Endothelial cell of umbilical vein (primary cell): ENCODE measurements around the gene GYS2. TPM values are rescaled to one million over a fixed set of nuclear protein-coding genes. Genes with fewer than 3 reads are reported as not detected.

Source experiments
- BruUV-seq: library from RNA; stranded (reverse); fragments of 400-500 nt; replicated peaks from 2 replicates; lab custom pipeline; 2021; lab: Mats Ljungman, UMichigan
- CTCF ChIA-PET: fragments of 300-600, 350-600 bp; sonication (Branson Sonifier 250); formaldehyde crosslinking; loops from one replicate; lab custom pipeline; 2021; ENCODE audit warnings: antibody characterized with exemption, inconsistent platforms; lab: Charles Lee
- POLR2A ChIA-PET: fragments of 300-600, 350-600 bp; sonication (Branson Sonifier 250); formaldehyde crosslinking; loops from one replicate; lab custom pipeline; 2021; ENCODE audit warnings: antibody characterized with exemption, inconsistent platforms; lab: Charles Lee
- DNase-seq: peaks from one replicate; pipeline ENCODE4 v3.0.0-alpha.2; 2011; ENCODE audit warnings: low read depth, low spot score
- FAIRE-seq: peaks from 2 replicates; lab custom pipeline; 2011; peaks lifted over from hg19 to GRCh38; lab: Jason Lieb, UNC
- H2AFZ ChIP-seq: 2 replicates; pipeline ENCODE4 v1.6.0; 2012; ENCODE audit warnings: low read depth, low read length, control low read depth, inconsistent platforms
- H3K27ac ChIP-seq: 2 replicates; pipeline ENCODE4 v1.5.1; 2011; ENCODE audit warnings: low read depth, mild to moderate bottlenecking, control low read depth, low read length, moderate library complexity; ENCODE audit not compliant: insufficient read depth
- H3K27me3 ChIP-seq, 2 experiments: 2 replicates each; pipeline versions ENCODE4 v1.6.0 to v1.6.1; 2011; ENCODE audit warnings: low read length in 2 of 2, mixed read lengths in 1 of 2; ENCODE audit not compliant: control insufficient read depth in 2 of 2, insufficient read depth in 2 of 2
- H3K36me3 ChIP-seq, 2 experiments: 2 replicates in 1 of 2; 3 replicates in 1 of 2; pipeline ENCODE4 v1.5.1; 2011; ENCODE audit warnings: low read length in 2 of 2, mild to moderate bottlenecking in 1 of 2, moderate library complexity in 1 of 2; ENCODE audit not compliant: control insufficient read depth in 2 of 2, insufficient read depth in 2 of 2; ENCODE audit errors: extremely low read depth in 1 of 2
- H3K4me1 ChIP-seq: 3 replicates; pipeline ENCODE4 v1.5.1; 2011; ENCODE audit warnings: mild to moderate bottlenecking, low read length; ENCODE audit not compliant: control insufficient read depth, insufficient read depth; ENCODE audit errors: extremely low read depth
- H3K4me2 ChIP-seq: 2 replicates; pipeline ENCODE4 v1.6.1; 2011; ENCODE audit warnings: low read length, control low read depth, mixed read lengths; ENCODE audit not compliant: insufficient read depth
- H3K4me3 ChIP-seq, 3 experiments: fragments of 200-600 bp in 1 of 3; sonication (generic), shearing (Covaris generic) in 1 of 3; replicated peaks in 1 of 3; 2 replicates each; pipeline ENCODE4 v1.5.1; 2011 to 2016; ENCODE audit warnings: control low read depth in 3 of 3, low read length in 3 of 3, mild to moderate bottlenecking in 2 of 3, inconsistent platforms in 1 of 3, low read depth in 1 of 3, moderate library complexity in 1 of 3; ENCODE audit not compliant: insufficient read depth in 1 of 3
- H3K79me2 ChIP-seq: 2 replicates; pipeline ENCODE4 v1.6.0; 2012; ENCODE audit warnings: low read length, inconsistent platforms; ENCODE audit not compliant: control insufficient read depth, insufficient read depth
- H3K9ac ChIP-seq: replicated peaks from 2 replicates; pipeline ENCODE3; 2011; ENCODE audit warnings: low read length, control low read depth; ENCODE audit not compliant: insufficient read depth; ENCODE audit errors: extremely low read depth
- H3K9me1 ChIP-seq: replicated peaks from 3 replicates; pipeline ENCODE4 v1.6.0; 2011; ENCODE audit warnings: mild to moderate bottlenecking, low read length; ENCODE audit not compliant: control insufficient read depth, insufficient read depth; ENCODE audit errors: extremely low read depth
- H3K9me3 ChIP-seq: replicated peaks from 2 replicates; pipeline ENCODE4 v1.5.1; 2012; ENCODE audit warnings: low read length, inconsistent platforms; ENCODE audit not compliant: control insufficient read depth, insufficient read depth
- H4K20me1 ChIP-seq: replicated peaks from 2 replicates; pipeline ENCODE3; 2011; ENCODE audit warnings: mild to moderate bottlenecking, low read length; ENCODE audit not compliant: control insufficient read depth, insufficient read depth; ENCODE audit errors: extremely low read depth
- EZH2 ChIP-seq: IDR thresholded peaks from 2 replicates; pipeline ENCODE4 v1.6.1; 2012; ENCODE audit warnings: borderline replicate concordance, low read depth, mild to moderate bottlenecking, moderate library complexity, low read length, inconsistent platforms; ENCODE audit not compliant: severe bottlenecking
- FOS ChIP-seq: IDR thresholded peaks from 2 replicates; pipeline ENCODE4 v1.6.1; 2011; ENCODE audit warnings: mild to moderate bottlenecking, low read length, moderate library complexity, borderline replicate concordance; ENCODE audit not compliant: insufficient read depth
- GATA2 ChIP-seq: IDR thresholded peaks from 2 replicates; pipeline ENCODE4 v1.7.0; 2011; ENCODE audit warnings: low read depth, mild to moderate bottlenecking, moderate library complexity, mixed read lengths, low read length; ENCODE audit not compliant: insufficient read length, insufficient read depth
- JUN ChIP-seq: IDR thresholded peaks from 2 replicates; pipeline ENCODE4 v1.6.1; 2011; ENCODE audit warnings: borderline replicate concordance, low read depth; ENCODE audit not compliant: insufficient read length, insufficient read depth
- MYC ChIP-seq: IDR thresholded peaks from one replicate; pipeline ENCODE4 v1.6.1; 2011; ENCODE audit warnings: mild to moderate bottlenecking, low read depth, low read length
- POLR2AphosphoS5 ChIP-seq: IDR thresholded peaks from 2 replicates; pipeline ENCODE4 v1.6.1; 2012; ENCODE audit warnings: low read depth, mild to moderate bottlenecking, control low read depth, low read length, moderate library complexity; ENCODE audit not compliant: insufficient read depth
- dilution Hi-C: fragments of 300-500 bp; cut with MboI; formaldehyde crosslinking; loops from one replicate; pipeline ENCODE4 v1.15.0; 2019; ENCODE audit warnings: low sequenced_read_pairs; ENCODE audit not compliant: extremely low pct_ligation_motif_present
- intact Hi-C: fragments of 100-400 bp; cut with micrococcal nuclease; formaldehyde crosslinking; loops from one replicate; pipeline ENCODE4 v1.10.0; 2022
- polyA plus RNA-seq, 4 experiments: library from polyadenylated mRNA; depleted of rRNA in 3 of 4; stranded (reverse) in 3 of 4; unstranded in 1 of 4; fragments of >200 nt; gene quantifications; 2 replicates each; pipeline versions ENCODE4 v1.2.1 to v1.2.3, GENCODE V29; 2011 to 2012; ENCODE audit warnings: missing spikeins in 1 of 4
- total RNA-seq: library from RNA; stranded (reverse); gene quantifications from 2 replicates; pipeline ENCODE4 v1.2.3, GENCODE V29; 2021
- TF ChIP-seq, protein P1 (sequence below): IDR thresholded peaks from 2 replicates; pipeline ENCODE4 v1.6.1; 2011; ENCODE audit not compliant: insufficient read depth, insufficient read length

Gene GYS2
- total and polyA plus RNA-seq, 2 donors (not counting 3 experiments of a cell fraction or from before 2014, with no cell fraction given): 0.04 TPM; not detected in 1

DNA sequence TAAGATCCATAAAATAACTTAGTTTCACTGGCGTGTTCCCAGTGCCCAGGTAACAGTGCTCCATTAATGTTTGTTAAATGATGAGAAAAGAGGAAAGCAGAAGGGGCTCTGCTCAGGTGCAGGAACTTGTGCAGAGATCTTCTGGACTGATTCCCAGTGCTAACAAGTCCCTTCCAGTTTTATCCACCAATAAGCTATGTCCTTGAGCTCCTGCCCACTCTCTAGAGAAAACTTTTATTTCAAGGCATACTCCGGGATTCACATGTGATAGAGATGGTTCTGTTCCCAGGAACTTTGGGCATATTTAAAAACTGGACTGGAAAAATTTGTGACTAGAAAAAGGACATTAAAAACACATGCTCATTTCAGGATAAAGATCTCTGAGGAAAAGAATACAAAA, 1.9 kb downstream of the GYS2 start:
- TF ChIP-seq GATA2 (no peak), MYC (no peak)
- TF ChIP-seq, protein P1, sequence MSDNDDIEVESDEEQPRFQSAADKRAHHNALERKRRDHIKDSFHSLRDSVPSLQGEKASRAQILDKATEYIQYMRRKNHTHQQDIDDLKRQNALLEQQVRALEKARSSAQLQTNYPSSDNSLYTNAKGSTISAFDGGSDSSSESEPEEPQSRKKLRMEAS: no peak
- Histone ChIP-seq H4K20me1 (no peaks in the 10 kb centered on the region), H3K79me2 (no peaks in the 10 kb centered on the region), H3K4me2 (no peak overlapping the region), H3K9ac (no peak overlapping the region), H3K9me3 (no peaks in the 10 kb centered on the region), H3K27ac (no peak overlapping the region), H3K36me3 (no peaks in the 10 kb centered on the region), H2AFZ (no peak overlapping the region), H3K4me1 (no peaks in the 10 kb centered on the region), H3K27me3 (peaks cover 2 to 3% of the 10 kb centered on the region in 2 experiments), H3K9me1 (no peaks in the 10 kb centered on the region), H3K4me3 (no peak overlapping the region)
- no TSS peak for BruUV-seq
- POLR2A ChIA-PET: no interaction called here
- dilution Hi-C loops: no loop called here
- intact Hi-C loops: no loop called here
- DNase-seq (no peak), FAIRE-seq (no peak)
- CTCF ChIA-PET: no interaction called here

DNA sequence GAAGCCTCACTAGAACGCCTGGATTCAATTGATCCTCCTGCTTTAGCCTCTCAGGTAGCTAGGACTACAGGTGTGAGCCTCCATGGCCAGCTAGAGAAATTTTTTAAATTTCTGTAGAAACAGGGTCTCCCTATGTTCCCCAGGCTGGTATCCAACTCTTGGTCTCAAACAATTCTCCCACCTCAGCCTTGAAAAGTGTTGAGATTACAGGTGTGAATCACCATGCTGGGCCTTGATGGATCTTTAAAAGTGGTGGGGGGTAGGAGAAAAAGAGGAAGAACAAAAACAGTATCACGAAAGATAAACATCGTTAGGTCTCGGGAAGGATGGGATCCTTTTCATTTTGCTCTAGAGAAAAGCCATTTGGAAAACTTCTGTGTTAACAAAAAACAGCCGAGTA, 4.5 kb downstream of the GYS2 start:
- no peak overlapping the region for H3K4me3 ChIP-seq
- ChIA-PET POLR2A (no interaction called here), CTCF (interaction anchor here (1.2 to 1.3 kb wide), 2 partner anchors 12 to 81 kb away, joined by 3 read pairs; no protein-coding TSS in a partner anchor)
- H3K4me1 ChIP-seq: no peaks in the 10 kb centered on the region
- H3K79me2 ChIP-seq: no peaks in the 10 kb centered on the region
- H3K36me3 ChIP-seq: no peaks in the 10 kb centered on the region
- TF ChIP-seq, protein P1: no peak
- no peak for TF ChIP-seq EZH2
- TF ChIP-seq MYC: no peak
- TF ChIP-seq POLR2AphosphoS5: no peak
- no peak for TF ChIP-seq FOS
- no peak for TF ChIP-seq JUN
- dilution Hi-C loops: no loop called here
- H3K9me1 ChIP-seq: no peaks in the 10 kb centered on the region
- no peak overlapping the region for H2AFZ ChIP-seq
- no peak for FAIRE-seq
- H3K4me2 ChIP-seq: no peak overlapping the region
- no peaks in the 10 kb centered on the region for H3K9me3 ChIP-seq
- no peak overlapping the region for H3K9ac ChIP-seq
- BruUV-seq: no TSS peak
- intact Hi-C loops: no loop called here
- H3K27ac ChIP-seq: no peak overlapping the region
- DNase-seq: no peak
- H4K20me1 ChIP-seq: no peaks in the 10 kb centered on the region
- H3K27me3 ChIP-seq: peaks cover 2 to 3% of the 10 kb centered on the region in 2 experiments
